Pulmonary artery endothelial cell (primary cell): ENCODE measurements around the gene CNTFR. TPM values are rescaled to one million over a fixed set of nuclear protein-coding genes. Genes with fewer than 3 reads are reported as not detected.
"Not testable (repeated sequence)": the region's sequence is repeated elsewhere in the genome, so short reads cannot be mapped to it uniquely, and the experiment has no call there.

ENCODE experiments used
- DNase-seq: peaks from one replicate; pipeline ENCODE4 v3.0.0-alpha.2; 2011; ENCODE audit warnings: low read depth, low spot score
- total RNA-seq: library from RNA; depleted of rRNA; stranded (reverse); fragments of >200 nt; gene quantifications from 2 replicates; pipeline ENCODE4 v1.2.3, GENCODE V29; 2014

Gene CNTFR
- total RNA-seq, 1 donor from 2014 or later: not detected

- no peak for DNase-seq
These were observed 34.0 kb downstream of the CNTFR start for GRCh38 chr9:34555500-34555899.

GRCh38 chr9:34555002-34555348 is 34.5 kb downstream of the CNTFR start:
- no peak for DNase-seq

- no peak for DNase-seq
These were observed 35.1 kb downstream of the CNTFR start for GRCh38 chr9:34554211-34555001.

GRCh38 chr9:34553511-34554021 is 36.0 kb downstream of the CNTFR start:
- no peak for DNase-seq

- DNase-seq: no peak
These were observed 36.5 kb downstream of the CNTFR start for GRCh38 chr9:34552986-34553385.

GRCh38 chr9:34552606-34552981 is 36.9 kb downstream of the CNTFR start:
- DNase-seq: no peak

- no peak for DNase-seq
These were observed 37.5 kb downstream of the CNTFR start for GRCh38 chr9:34551751-34552605.

- DNase-seq: no peak
These were observed 38.7 kb downstream of the CNTFR start for GRCh38 chr9:34550681-34551270.

GRCh38 chr9:34550016-34550680 is 39.4 kb downstream of the CNTFR start:
- DNase-seq: no peak

- DNase-seq: no peak
These were observed 40.2 kb downstream of the CNTFR start for GRCh38 chr9:34549407-34549732.

GRCh38 chr9:34547960-34548611 is 41.4 kb downstream of the CNTFR start:
- no peak for DNase-seq

- DNase-seq: peak; percentile 52
These were observed 42.4 kb downstream of the CNTFR start for GRCh38 chr9:34546834-34547827.

GRCh38 chr9:34546102-34546833 is 43.3 kb downstream of the CNTFR start:
- no peak for DNase-seq

GRCh38 chr9:34545497-34545896 is 44.0 kb downstream of the CNTFR start:
- no peak for DNase-seq

- no peak for DNase-seq
These were observed 45.5 kb downstream of the CNTFR start for GRCh38 chr9:34544035-34544434.

- DNase-seq: no peak
These were observed 48.0 kb downstream of the CNTFR start for GRCh38 chr9:34541540-34541939.

- peak; percentile 46 for DNase-seq
These were observed 48.7 kb downstream of the CNTFR start for GRCh38 chr9:34540827-34541226.

- DNase-seq: no peak
These were observed 52.8 kb downstream of the CNTFR start for GRCh38 chr9:34536685-34537084.

GRCh38 chr9:34532041-34532440 is 57.5 kb downstream of the CNTFR start:
- DNase-seq: not testable (repeated sequence)
